GM12891 (cell line): Measurements from ENCODE around the gene PSAT1.

ENCODE experiments used
- DNase-seq: peaks from one replicate; pipeline ENCODE4 v3.0.0; 2011; ENCODE audit warnings: low spot score; ENCODE audit not compliant: insufficient read length
- FAIRE-seq: peaks from 2 replicates; lab custom pipeline; 2011; peaks lifted over from hg19 to GRCh38; lab: Jason Lieb, UNC
- PAX5 ChIP-seq: IDR thresholded peaks from 2 replicates; pipeline ENCODE4 v1.6.1; 2011; ENCODE audit warnings: low read length, moderate library complexity, mild to moderate bottlenecking; ENCODE audit not compliant: insufficient read depth, severe bottlenecking
- POLR2A ChIP-seq: IDR thresholded peaks from 2 replicates; pipeline ENCODE4 v1.6.1; 2011; ENCODE audit warnings: low read depth, low read length, control low read depth
- POLR2AphosphoS5 ChIP-seq: IDR thresholded peaks from 2 replicates; pipeline ENCODE4 v1.6.1; 2011; ENCODE audit warnings: low read depth, low read length, control low read depth
- POU2F2 ChIP-seq: IDR thresholded peaks from 2 replicates; pipeline ENCODE4 v1.6.1; 2011; ENCODE audit warnings: low read depth, mild to moderate bottlenecking, control low read depth, low read length, moderate library complexity
- SPI1 ChIP-seq: IDR thresholded peaks from 2 replicates; pipeline ENCODE4 v1.6.1; 2011; ENCODE audit warnings: low read depth, low read length, control low read depth
- TAF1 ChIP-seq: IDR thresholded peaks from 2 replicates; pipeline ENCODE4 v1.6.1; 2011; ENCODE audit warnings: low read depth, low read length, control low read depth

The PSAT1 gene

GRCh38 chr9:78292716-78293497, 4.0 kb upstream of the PSAT1 start:
- TF ChIP-seq POLR2AphosphoS5 = no peak
- no peak for TF ChIP-seq POU2F2
- no peak for TF ChIP-seq PAX5
- DNase-seq (no peak), FAIRE-seq (no peak)

GRCh38 chr9:78294290-78295176, 2.4 kb upstream of the PSAT1 start:
- DNase-seq (no peak), FAIRE-seq (no peak)
- TF ChIP-seq SPI1 (0 out of 2 replicates have a peak, but pooled peaks have one; percentile 7), PAX5 (no peak)

- no peak for FAIRE-seq
- TF ChIP-seq TAF1 = no peak
- no peak for TF ChIP-seq POLR2A
Observed at GRCh38 chr9:78295177-78295575, 1.7 kb upstream of the PSAT1 start.

GRCh38 chr9:78295731-78296130, 1.2 kb upstream of the PSAT1 start:
- FAIRE-seq (no peak), DNase-seq (no peak)
- TF ChIP-seq POLR2AphosphoS5 (no peak), PAX5 (no peak), SPI1 (no peak)

More at GRCh38 chr9:78295177-78295575, 1.7 kb upstream of the PSAT1 start:
- no peak for DNase-seq

- no peak for FAIRE-seq
- TF ChIP-seq POLR2AphosphoS5 = no peak
- no peak for DNase-seq
Observed at GRCh38 chr9:78296201-78296892, 578 bp upstream of the PSAT1 start.

- no peak for DNase-seq
- TF ChIP-seq PAX5 (no peak), POU2F2 (peak; percentile 95), POLR2AphosphoS5 (no peak)
- peak; percentile 66 for FAIRE-seq
Observed at GRCh38 chr9:78297672-78297961, 692 bp downstream of the PSAT1 start.

GRCh38 chr9:78298046-78298765, 1.3 kb downstream of the PSAT1 start:
- DNase-seq (peak; percentile 22), FAIRE-seq (no peak)
- TF ChIP-seq POLR2AphosphoS5 (no peak), POLR2A (no peak), SPI1 (no peak), PAX5 (no peak), POU2F2 (no peak), TAF1 (no peak)

- FAIRE-seq (no peak), DNase-seq (no peak)
- TF ChIP-seq POU2F2 (no peak), POLR2AphosphoS5 (no peak), TAF1 (no peak), SPI1 (no peak), PAX5 (no peak), POLR2A (no peak)
Observed at GRCh38 chr9:78300209-78300608, 3.3 kb downstream of the PSAT1 start.

GRCh38 chr9:78301466-78301865, 4.5 kb downstream of the PSAT1 start:
- DNase-seq (no peak), FAIRE-seq (no peak)
- no peak for TF ChIP-seq POLR2AphosphoS5
- TF ChIP-seq POU2F2 = no peak
- no peak for TF ChIP-seq SPI1
- no peak for TF ChIP-seq TAF1
- no peak for TF ChIP-seq POLR2A
- TF ChIP-seq PAX5 = no peak
